G401.6 (cell line): Measurements from ENCODE around the gene ST8SIA6.
"Not testable (repeated sequence)": the region's sequence is repeated elsewhere in the genome, so short reads cannot be mapped to it uniquely, and the experiment has no call there.

Source experiments
- FAIRE-seq: peaks from 2 replicates; lab custom pipeline; 2012; peaks lifted over from hg19 to GRCh38; lab: Jason Lieb, UNC

The ST8SIA6 gene, protein sequence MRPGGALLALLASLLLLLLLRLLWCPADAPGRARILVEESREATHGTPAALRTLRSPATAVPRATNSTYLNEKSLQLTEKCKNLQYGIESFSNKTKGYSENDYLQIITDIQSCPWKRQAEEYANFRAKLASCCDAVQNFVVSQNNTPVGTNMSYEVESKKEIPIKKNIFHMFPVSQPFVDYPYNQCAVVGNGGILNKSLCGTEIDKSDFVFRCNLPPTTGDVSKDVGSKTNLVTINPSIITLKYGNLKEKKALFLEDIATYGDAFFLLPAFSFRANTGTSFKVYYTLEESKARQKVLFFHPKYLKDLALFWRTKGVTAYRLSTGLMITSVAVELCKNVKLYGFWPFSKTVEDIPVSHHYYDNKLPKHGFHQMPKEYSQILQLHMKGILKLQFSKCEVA

DNA sequence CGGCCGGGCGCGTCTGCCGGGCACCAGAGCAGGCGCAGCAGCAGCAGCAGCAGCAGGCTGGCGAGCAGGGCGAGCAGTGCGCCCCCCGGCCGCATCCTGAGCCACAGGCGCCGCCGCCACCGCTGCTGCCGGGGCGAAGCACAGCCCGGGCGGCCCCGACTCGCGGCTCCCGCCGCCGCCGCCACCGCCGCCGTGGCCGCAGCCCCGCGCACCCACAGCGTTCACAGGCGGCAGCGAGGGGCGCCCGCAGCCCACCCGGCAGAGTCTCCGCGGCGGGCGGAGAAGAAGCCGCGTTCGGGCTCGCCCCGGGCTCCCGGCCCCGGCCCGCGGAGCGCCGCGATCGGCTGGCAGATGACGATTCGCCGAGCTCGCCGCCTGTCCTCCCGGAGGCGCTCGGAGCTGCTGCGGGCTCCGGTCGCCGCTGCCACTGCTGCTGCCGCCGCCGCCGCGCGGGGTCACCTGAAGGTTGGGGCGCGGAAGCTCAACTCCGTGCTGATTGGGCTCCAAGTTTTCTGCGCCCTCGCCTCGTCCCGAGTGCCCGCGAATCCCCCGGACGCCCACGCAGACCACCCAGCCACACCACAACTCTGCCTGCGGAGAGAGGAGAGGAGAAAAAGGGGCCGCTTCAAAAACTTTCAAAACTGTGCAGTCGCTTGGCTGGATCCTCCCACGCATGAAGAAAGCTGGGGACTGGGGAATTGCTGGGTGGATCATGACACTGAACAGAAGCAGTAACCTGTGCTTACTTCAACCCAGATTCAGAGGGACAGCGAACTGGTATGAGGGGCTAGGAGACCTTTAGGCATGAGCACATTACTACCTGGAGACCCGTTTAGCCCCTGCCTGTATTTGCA, at the start of gene ST8SIA6:
ST8SIA6 (minus strand) TSS at position 435 of the 854 bp plus-strand sequence; CDS start at position 95, 340 bp downstream.
- no peak for FAIRE-seq

DNA sequence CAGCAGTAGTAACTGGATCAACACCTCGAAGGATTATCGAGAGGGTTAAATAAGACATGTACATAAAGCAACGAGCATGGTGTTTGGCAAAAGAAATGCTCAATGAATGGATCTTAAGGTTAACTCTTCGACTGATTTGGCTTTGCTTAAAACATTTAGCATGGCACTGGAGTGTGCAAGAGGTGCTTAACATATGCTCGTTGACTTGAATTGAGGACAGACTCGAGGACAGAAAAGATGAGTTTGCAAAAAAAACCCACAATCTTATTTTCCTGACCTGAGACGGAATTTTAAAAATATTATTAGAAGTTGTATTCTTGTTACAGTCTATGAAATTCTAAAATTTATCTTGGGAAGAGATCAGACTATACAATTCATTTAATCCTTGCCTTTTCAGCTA, 49.4 kb upstream of the ST8SIA6 start:
- no peak for FAIRE-seq

DNA sequence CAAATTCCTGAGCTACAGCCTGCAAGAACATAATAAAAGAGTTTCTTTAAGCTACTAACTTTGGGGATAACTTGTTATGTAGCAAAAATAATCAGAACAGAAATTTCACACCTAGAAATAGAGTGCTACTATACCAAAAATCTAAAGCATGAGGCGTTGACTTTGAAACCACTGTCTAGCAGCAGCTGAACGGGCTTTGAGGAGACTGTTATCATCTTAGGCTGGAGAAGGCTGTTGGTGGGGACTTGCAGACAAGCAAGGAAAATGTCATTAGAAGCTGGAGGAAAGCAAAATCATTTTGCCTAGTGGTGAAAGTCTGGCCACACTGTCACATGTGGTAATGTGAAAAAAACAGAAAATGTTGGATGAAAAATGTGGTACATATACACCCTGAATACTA, 48.4 kb upstream of the ST8SIA6 start:
- no peak for FAIRE-seq

DNA sequence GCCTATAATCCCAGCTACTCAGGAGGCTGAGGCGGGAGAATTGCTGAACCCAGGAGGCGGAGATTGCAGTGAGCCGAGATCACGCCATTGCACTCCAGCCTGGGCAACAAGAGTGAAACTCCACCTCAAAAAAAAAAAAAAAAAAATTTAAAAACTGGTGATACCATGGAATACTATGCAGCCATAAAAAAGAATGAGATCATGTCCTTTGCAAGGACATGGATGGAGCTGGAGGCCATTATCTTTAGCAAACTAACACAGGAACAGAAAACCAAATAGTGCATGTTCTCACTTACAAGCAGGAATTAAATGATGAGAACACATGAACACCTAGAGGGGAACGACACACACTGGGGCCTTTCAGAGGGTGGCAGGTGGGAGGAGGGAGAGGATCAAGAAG, 44.6 kb upstream of the ST8SIA6 start:
- not testable (repeated sequence) for FAIRE-seq

DNA sequence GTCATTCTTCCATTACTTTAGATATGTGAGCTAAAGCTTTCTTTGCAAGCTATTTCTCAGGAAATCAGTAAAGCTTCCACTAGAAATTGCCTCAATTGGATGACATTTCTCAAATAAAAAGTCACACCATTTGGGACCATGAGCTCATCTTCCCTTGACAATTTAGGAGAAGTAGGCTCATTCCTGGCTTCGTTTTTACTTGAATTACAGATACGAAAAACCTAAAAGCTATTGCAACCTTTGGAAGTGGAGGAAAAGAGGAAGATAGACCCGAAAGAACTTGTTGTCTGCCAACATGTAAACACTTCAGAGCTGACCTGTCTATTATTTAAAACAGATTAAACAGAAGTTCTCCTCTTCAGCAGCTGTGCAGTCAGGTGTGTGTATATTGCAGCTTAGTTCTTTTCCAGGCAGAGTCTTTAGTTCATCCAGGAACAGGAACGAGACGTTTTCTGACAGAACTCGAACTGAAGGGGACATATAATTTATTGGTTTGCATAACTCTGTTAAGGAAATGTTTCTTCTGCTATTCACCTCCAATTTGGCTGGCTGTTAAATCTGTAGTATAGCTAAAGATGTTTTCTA, 43.1 kb upstream of the ST8SIA6 start:
- FAIRE-seq, result no peak

DNA sequence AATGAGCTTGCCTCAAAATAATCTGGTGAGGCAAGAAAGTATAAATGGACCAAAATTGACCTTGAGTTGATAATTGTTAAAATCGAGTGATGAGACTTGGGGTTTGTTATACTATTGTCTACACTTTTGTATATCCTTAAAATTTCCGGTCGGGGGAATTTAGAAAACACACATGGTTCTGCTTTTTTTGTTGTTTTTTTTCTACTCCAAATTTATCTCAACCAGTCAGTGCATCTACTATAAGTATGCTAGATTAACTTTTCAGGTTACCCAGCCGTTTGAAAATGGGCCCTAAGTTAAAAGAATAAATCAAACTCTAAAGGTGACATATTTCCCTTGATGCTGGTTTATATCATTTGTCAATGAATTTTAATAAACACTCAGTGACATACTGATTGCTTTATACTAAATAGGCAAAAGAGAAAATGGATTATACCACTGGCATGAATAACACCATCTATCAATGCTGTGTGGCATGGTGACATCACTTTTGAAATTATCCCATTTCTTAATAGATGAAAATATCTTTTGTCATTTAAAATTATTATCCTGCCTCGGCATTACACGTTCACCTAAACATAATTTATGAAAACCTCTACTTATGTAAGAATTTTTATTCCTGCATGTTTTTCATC, 40.3 kb upstream of the ST8SIA6 start:
- no peak for FAIRE-seq

DNA sequence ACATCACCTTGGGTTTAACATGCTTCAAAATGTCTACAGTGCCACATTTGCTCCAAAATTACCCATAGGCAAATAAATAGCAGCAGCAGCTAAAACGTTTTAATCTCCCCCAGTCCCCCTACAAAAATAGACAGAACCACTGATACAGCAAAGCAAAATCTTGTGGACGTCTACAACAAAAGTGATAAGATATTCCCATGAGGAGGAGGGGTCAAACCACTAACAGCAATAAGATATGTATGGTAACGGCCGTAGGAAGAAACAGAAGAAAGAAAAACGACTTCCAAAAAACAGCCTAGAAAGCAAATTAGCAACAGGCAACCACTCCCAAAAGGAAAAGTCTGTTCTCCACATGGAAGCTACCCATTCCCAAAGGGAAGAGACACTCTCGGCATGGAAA, 34.5 kb upstream of the ST8SIA6 start:
- FAIRE-seq, result no peak

DNA sequence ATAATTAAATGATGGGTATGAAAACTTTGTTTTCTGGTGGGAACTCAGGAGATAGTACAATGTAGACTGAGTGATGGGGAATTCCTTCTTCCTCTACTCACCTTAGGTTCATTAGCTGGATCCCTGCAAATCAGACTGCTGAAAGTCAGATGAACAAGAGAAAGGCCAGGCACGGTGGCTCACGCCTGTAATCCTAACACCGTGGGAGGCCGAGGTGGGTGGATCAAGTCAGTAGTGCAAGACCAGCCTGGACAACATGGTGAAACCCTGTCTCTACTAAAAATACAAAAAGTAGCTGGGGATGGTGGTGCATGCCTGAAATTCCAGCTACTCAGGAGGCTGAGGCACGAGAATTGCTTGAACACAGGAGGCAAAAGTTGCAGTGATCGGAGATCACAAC, 28.7 kb upstream of the ST8SIA6 start:
- no peak for FAIRE-seq

DNA sequence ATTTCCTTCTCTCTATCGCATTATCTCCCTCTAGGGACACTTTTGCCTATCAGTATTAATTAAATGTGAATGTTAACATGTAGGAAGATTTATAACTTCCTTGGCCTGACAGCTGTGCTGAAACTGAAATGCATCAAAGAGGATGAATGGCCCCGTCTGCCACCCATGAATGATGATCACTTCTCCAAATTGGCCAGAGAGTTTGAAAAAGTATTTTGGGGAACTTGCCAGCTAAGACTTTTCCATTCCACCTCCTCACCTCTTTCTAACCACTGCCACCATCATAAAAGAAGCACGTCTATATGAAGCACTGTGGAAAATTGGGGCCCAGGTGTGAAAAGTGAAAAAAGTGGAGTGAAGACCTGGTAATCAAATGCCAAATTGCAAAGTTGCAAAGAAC, 25.4 kb upstream of the ST8SIA6 start:
- no peak for FAIRE-seq

DNA sequence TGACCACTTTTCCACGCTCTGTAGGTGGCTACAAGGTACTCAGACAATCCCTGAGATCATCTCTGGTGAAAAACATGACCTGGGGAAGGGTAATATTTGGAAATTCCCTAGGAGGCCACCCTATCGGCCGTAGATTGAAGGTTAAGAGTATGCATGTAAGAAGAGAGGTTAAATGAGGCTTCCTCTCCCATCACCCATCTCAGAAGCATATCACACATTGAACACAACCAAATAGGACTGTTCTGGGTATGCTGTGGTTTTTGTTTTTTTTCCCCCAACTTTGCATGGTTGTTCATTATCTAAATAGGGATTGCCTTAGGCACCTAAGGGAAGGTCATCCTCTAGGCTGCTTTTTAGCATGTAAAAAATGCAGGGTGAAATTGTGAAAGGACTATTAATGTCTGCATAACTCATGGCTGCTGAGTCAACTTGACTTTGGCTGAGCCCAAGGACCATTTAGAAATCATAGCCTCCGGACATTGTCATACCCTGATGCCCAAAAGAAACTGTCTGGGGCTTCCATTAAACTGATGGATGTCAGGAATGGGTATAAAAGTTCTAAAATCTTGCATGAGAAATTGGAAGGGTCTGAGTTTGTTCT, 24.7 kb upstream of the ST8SIA6 start:
- FAIRE-seq, result no peak

DNA sequence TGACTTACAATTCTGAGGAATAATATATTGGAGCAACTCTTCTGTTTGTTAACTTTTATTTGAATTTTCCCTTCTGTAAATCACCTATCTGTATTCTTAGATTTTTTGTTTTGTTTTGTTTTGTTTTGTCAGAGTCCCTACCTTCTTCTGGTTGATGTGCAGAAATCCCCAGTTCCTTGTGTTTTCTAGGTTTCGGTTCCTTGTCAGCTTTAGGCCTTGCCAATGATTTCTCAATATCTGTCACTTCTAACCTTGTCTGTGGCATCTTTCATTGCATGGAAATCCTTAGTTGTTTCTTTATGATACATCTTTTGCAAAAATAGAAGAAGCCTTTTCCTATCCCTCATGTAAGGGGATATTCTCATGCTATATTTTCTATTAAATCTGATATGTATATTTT, 21.7 kb upstream of the ST8SIA6 start:
- FAIRE-seq, result no peak

DNA sequence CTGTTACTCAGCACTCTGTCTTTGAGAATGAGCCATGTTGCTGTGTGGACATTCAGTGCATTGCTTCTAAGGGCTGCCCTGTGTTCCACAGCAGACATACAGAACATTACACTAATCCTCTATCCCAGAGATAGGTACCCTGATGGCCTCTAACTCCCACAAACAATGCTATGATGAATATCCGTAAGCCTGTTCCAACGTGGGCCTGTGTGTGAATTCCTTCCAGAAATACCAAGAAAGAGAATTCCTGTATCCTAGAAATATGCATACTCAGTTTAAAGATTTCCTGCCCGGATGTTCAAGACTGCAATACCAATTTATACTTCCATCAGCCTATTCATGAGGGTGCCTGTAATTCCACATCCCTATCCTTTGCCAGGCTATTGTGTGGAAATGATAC, 21.3 kb upstream of the ST8SIA6 start:
- FAIRE-seq, result no peak

DNA sequence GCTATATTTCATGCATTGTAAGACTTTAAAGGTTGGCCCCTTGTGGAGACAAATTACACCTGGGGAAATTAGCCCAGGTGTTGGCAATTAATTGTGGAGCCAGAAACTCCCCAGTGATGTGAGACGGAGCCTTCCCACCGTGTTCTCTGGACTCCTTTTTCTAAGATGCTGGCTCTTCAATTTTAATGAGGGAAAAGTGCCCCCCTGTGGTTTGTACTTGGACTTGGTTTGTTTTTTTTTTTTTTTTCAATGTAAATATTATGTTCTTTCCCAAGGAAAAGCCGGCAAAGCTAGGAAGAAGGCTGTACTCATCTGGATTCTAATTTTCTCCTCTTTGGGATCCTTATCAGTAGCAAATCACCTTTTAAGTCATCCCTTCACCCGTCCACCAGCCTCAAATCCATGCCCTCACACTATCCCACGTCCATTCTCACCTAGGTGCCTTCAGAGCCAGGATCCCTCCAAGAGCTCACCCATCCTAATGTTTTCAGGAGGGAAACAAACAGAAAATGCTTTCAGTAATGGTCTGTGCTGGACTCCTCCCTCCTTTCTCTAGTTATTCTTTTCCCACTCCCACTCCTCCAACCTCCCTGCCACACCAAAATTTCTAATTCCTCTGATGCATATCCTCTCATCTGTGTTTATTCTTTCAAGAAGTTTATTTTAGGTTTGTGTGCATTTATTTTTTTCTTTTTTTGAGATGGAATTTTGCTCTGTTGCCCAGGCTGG, 20.4 kb upstream of the ST8SIA6 start:
- FAIRE-seq, result no peak

DNA sequence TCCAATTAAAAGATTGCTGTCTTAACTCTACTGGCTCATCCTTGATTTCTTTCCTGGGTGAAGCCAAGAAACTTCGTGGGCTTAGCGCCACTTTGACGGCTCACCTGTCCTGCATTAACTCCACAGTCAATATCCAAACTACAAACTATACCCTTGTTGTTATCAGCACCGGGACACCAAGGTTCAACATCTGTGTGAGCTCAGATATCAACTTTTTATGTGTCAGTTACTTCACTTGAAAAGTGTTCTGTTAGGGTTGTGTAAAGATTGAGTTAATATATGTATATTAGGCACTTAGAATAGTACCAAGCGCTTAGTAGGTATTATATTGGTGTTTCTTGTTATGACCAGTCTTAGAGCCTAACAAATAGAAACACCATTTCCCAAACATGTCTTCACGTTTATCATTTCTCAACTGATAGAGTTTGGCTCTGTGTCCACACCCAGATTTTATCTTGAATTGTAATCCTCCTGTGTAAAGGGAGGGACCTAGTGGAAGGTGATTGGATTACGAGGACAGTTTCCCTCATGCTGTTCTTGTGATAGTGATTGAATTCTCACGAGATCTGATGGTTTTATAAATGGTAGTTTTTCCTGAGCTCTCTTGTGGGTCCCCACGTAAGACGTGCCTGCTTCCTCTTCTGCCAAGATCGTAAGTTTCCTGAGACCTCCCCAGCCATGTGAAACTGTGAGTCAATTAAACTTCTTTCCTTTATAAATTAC, 19.0 kb upstream of the ST8SIA6 start:
- no peak for FAIRE-seq

DNA sequence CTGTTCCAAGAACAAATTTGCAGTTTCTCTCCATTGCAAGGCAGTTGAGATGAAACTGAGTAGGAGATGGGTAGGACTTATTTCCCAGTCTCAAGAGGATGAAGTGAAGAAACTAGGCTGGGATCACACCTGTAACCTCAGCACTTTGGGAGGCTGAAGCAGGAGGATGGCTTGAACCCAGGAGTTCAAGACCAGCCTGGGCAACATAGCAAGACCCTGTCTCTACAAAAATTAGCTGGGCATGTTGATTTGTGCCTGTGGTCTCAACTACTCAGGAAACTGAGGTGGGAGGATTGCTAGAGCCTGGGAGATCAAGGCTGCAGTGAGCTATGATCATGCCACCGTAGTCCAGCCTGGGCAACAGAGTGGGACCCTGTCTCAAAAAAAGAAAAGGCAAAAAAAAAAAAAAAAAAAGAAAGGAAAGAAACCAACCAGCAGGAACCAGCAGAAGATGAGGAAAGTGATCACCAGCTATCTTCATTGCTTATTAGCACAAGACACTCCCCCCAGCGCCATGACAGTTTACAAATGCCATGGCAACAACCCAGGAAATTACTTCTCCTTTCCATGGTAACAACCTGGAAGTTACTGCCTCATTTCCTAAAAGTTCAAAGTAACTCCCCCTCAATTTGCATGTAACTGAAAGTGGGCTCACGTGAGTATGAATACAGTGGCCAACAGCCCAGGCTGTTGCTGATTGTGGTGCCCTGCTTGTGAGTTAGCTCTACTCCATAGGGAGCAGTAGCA, 18.3 kb upstream of the ST8SIA6 start:
- no peak for FAIRE-seq

DNA sequence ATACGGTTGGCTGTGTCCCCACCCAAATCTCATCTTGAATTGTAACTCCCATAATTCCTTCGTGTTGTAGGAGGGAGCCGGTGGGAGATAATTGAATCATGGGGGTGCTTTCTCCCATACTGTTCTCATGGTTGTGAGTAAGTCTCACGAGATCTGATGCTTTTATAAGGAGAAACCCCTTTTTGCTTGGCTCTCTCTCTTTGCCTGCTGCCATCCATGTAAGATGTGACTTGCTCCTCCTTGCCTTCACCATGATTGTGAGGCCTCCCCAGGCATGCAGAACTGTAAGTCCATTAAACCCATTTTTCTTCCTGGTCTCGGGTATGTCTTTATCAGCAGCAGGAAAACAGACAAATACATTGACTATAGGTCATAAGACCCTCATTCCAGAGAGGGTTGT, 15.9 kb upstream of the ST8SIA6 start:
- no peak for FAIRE-seq

DNA sequence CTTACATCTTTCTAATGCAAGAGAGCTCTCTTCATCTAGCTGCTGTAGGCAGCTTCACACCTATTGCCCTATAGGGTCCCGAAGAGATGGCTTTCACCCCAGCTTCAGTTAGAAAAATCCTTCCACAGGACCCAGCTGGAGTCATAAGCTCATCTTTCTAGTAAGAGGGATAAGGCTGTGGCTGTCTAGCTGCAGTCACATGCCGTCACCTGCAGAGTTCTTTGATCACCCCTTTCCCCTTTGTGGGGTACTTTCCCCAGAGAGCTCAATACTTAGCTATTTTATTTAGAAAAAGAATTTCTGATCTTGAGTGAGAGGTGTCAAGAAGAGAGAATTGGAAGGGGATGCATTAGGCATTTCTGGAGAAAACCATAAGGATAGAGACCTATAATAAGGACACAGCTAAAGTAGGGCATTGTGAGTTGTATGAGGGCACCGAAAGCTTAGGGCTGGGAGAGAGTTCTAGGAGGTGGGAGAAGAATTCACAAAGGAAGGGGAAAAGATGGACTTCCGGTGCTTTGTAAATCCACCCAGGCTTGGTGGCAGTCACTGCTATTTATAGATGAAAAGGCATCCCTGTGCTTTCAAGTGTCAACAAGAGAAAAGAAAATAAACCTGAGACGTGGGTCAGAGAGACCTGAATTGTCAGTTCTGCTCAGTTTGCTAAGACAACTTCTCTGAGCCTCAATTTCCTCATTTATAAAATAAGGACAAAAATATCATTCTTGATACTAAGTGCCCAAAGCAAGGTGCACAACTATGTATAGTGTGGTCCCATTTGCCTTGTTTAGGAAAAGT, 11.1 kb upstream of the ST8SIA6 start:
- no peak for FAIRE-seq

DNA sequence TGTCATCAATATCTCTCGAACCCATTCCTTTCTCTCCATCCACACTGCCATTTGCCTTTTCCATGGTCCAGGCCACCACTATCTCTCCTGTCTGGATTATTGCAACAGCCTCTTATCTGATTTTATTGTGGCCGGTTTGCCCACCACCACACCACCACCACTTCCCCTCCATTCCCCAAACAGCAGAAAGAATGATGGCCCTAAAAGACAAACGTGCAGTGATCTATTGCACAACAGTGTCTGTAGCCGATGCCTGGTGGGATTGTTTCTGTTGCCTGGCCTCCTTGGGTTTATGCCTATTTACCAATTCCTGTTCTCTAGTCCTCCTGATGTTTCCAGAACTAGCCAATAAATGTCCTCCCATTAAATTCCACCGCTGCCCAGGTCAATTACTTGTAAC, 10.2 kb upstream of the ST8SIA6 start:
- FAIRE-seq, result no peak

DNA sequence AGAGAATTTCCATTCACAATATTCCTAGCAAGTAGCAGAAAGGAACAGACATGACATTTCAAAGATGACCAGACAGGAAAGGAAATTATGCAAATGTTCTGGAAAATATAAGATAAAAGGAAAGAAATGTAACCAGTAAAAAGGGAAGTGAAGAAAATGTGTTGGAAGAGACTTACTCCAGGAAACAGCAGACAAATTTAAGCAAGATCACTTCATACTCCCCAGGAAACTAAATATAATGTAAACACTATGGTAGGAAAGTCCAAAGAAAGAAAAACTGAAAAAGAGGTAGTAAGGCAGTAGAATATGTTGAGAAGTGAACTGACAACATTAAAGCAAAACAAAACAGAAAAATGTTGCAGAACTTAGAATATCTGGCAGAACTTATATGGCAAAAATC, 6.4 kb upstream of the ST8SIA6 start:
- FAIRE-seq, result no peak
